DOHH2 (cell line): ENCODE data around the gene HNRNPA0.

Experiments
- H3F3A ChIP-seq: fragments of 200-600 bp; sonication (generic), shearing (Covaris generic); 2 replicates; pipeline ENCODE4 v1.6.0; 2016; ENCODE audit warnings: antibody characterized with exemption, mild to moderate bottlenecking; ENCODE audit not compliant: control insufficient read depth, insufficient read depth
- H3K27ac ChIP-seq: fragments of 200-600 bp; sonication (generic); 2 replicates; pipeline ENCODE4 v1.5.1; 2014; ENCODE audit warnings: low read depth, mild to moderate bottlenecking, low read length, moderate library complexity
- H3K27me3 ChIP-seq: fragments of 200-600 bp; sonication (generic); 2 replicates; pipeline ENCODE4 v1.6.1; 2014; ENCODE audit warnings: mild to moderate bottlenecking, low read length, mixed read lengths; ENCODE audit not compliant: control insufficient read depth
- H3K36me3 ChIP-seq: fragments of 200-600 bp; sonication (generic); 2 replicates; pipeline ENCODE4 v1.6.1; 2014; ENCODE audit warnings: mild to moderate bottlenecking, low read length, moderate library complexity, mixed read lengths; ENCODE audit not compliant: control insufficient read depth
- H3K4me1 ChIP-seq: fragments of 200-600 bp; sonication (generic); 2 replicates; pipeline ENCODE4 v1.6.1; 2014; ENCODE audit warnings: mild to moderate bottlenecking, low read length, mixed read lengths; ENCODE audit not compliant: control insufficient read depth
- H3K4me2 ChIP-seq: fragments of 200-600 bp; sonication (generic); 2 replicates; pipeline ENCODE4 v1.6.0; 2014; ENCODE audit warnings: mild to moderate bottlenecking, low read length, moderate library complexity
- H3K4me3 ChIP-seq: fragments of 200-600 bp; sonication (generic); 2 replicates; pipeline ENCODE4 v1.5.1; 2014; ENCODE audit warnings: mild to moderate bottlenecking, low read length, mixed read lengths
- H3K79me2 ChIP-seq: fragments of 200-600 bp; sonication (generic); 2 replicates; pipeline ENCODE4 v1.6.1; 2014; ENCODE audit warnings: mild to moderate bottlenecking, low read length, mixed read lengths; ENCODE audit not compliant: control insufficient read depth
- H3K9me2 ChIP-seq: fragments of 200-600 bp; sonication (generic); replicated peaks from 2 replicates; pipeline ENCODE4 v1.6.1; 2014; ENCODE audit warnings: mild to moderate bottlenecking, low read length, mixed read lengths; ENCODE audit not compliant: control insufficient read depth
- H3K9me3 ChIP-seq: fragments of 200-600 bp; sonication (generic); 2 replicates; pipeline ENCODE4 v1.6.1; 2014; ENCODE audit warnings: antibody characterized with exemption, low read length, mixed read lengths; ENCODE audit not compliant: control insufficient read depth, insufficient read depth
- H4K20me1 ChIP-seq: fragments of 200-600 bp; sonication (generic); 2 replicates; pipeline ENCODE4 v1.6.0; 2014; ENCODE audit warnings: low read depth, mild to moderate bottlenecking, antibody characterized with exemption, low read length, moderate library complexity; ENCODE audit not compliant: control insufficient read depth, insufficient read depth
- CTCF ChIP-seq: fragments of 200-600 bp; sonication (generic); IDR thresholded peaks from one replicate; pipeline ENCODE4 v1.5.1; 2014; ENCODE audit warnings: antibody characterized with exemption, mild to moderate bottlenecking, low read depth, low read length; ENCODE audit not compliant: poor library complexity, severe bottlenecking
- EZH2phosphoT487 ChIP-seq: fragments of 200-600 bp; sonication (generic); IDR thresholded peaks from 2 replicates; pipeline ENCODE4 v1.6.1; 2017; ENCODE audit warnings: borderline replicate concordance, mild to moderate bottlenecking, antibody characterized with exemption, low read length, moderate library complexity, mixed read lengths

The HNRNPA0 gene

GRCh38 chr5:137796279-137796678 lies 42.1 kb upstream of the HNRNPA0 start:
- TF ChIP-seq EZH2phosphoT487 (no peak), CTCF (no peak)
- Histone ChIP-seq H3K36me3 (no peaks in the 10 kb centered on the region), H3F3A (no peaks in the 10 kb centered on the region)

GRCh38 chr5:137794863-137795262 lies 40.7 kb upstream of the HNRNPA0 start:
- H4K20me1 ChIP-seq: no peaks in the 10 kb centered on the region
- H3K9me3 ChIP-seq: no peaks in the 10 kb centered on the region
- TF ChIP-seq CTCF (no peak), EZH2phosphoT487 (no peak)

More at GRCh38 chr5:137796279-137796678, 42.1 kb upstream of the HNRNPA0 start:
- Histone ChIP-seq H3K9me3 (no peaks in the 10 kb centered on the region), H3K79me2 (no peaks in the 10 kb centered on the region), H4K20me1 (no peaks in the 10 kb centered on the region), H3K4me1 (no peaks in the 10 kb centered on the region), H3K4me2 (no peak overlapping the region), H3K27me3 (no peaks in the 10 kb centered on the region), H3K27ac (no peak overlapping the region), H3K4me3 (no peak overlapping the region), H3K9me2 (no peaks in the 10 kb centered on the region)

GRCh38 chr5:137792303-137792702 lies 38.1 kb upstream of the HNRNPA0 start:
- no peaks in the 10 kb centered on the region for H3K9me2 ChIP-seq
- H3K27me3 ChIP-seq: no peaks in the 10 kb centered on the region
- H3K79me2 ChIP-seq: no peaks in the 10 kb centered on the region
- H4K20me1 ChIP-seq: no peaks in the 10 kb centered on the region
- peaks cover 8% of the 10 kb centered on the region for H3K4me1 ChIP-seq
- no peak overlapping the region for H3K4me3 ChIP-seq
- H3F3A ChIP-seq: no peaks in the 10 kb centered on the region
- no peak overlapping the region for H3K4me2 ChIP-seq
- H3K27ac ChIP-seq: no peak overlapping the region
- no peaks in the 10 kb centered on the region for H3K9me3 ChIP-seq
- TF ChIP-seq EZH2phosphoT487 (no peak), CTCF (no peak)
- H3K36me3 ChIP-seq: no peaks in the 10 kb centered on the region

More at GRCh38 chr5:137794863-137795262, 40.7 kb upstream of the HNRNPA0 start:
- H3K27ac ChIP-seq: no peak overlapping the region
- H3K4me3 ChIP-seq: no peak overlapping the region
- no peaks in the 10 kb centered on the region for H3K79me2 ChIP-seq
- H3F3A ChIP-seq: no peaks in the 10 kb centered on the region
- H3K27me3 ChIP-seq: no peaks in the 10 kb centered on the region
- H3K4me1 ChIP-seq: no peaks in the 10 kb centered on the region
- no peaks in the 10 kb centered on the region for H3K9me2 ChIP-seq
- H3K36me3 ChIP-seq: no peaks in the 10 kb centered on the region
- no peak overlapping the region for H3K4me2 ChIP-seq

- H3K9me3 ChIP-seq: no peaks in the 10 kb centered on the region
- no peaks in the 10 kb centered on the region for H4K20me1 ChIP-seq
- no peaks in the 10 kb centered on the region for H3K36me3 ChIP-seq
- H3K4me3 ChIP-seq: no peak overlapping the region
- no peak overlapping the region for H3K4me2 ChIP-seq
- H3K4me1 ChIP-seq: peaks cover 12% of the 10 kb centered on the region
- TF ChIP-seq EZH2phosphoT487 (no peak), CTCF (no peak)
- H3K27me3 ChIP-seq: no peaks in the 10 kb centered on the region
- H3K9me2 ChIP-seq: no peaks in the 10 kb centered on the region
- no peaks in the 10 kb centered on the region for H3K79me2 ChIP-seq
- H3F3A ChIP-seq: no peaks in the 10 kb centered on the region
- H3K27ac ChIP-seq: no peak overlapping the region
Measured at GRCh38 chr5:137791799-137792198, 37.6 kb upstream of the HNRNPA0 start.
